ENCODE data around the gene FGD4. TPM values are rescaled to one million over a fixed set of nuclear protein-coding genes. Genes with fewer than 3 reads are reported as not detected.

The FGD4 gene
- total RNA-seq, 2 experiments from 2014 or later, result 0.25 to 0.34 TPM

DNA sequence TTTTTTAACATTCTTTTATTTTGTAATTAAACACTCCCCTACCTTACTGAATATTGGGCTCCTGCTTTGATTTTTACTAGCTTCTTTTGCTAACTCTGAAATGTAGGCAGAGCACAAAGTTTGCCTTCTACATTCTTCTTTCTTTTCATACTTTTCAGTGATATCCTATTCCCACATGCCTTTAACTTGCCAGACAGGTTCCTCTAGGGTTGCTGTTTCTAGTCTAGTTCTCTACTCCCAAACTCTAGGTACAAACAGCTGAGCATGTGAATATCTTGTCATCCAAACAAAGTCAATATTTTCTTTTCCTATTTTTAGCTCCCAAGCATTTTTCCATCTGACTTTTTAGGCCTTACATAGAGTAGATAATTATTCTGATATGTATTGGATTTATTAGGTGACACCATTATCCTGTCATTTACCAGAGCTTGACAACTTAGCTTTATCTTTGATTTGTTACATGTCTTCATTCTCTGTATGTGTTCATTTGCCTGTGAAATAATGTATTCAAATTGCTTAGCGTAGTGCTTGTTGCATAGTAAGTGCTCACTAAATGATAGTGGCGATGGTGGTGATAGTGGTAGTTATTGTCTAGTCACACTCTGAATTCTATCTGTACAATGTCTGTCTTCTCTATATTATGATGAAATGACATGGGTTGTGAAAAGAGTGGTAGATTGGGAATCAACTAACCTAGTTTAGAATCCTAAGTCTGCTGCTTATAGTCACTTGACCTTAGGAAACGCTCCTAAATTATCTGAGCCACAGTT lies 206.2 kb downstream of the FGD4 start:
- Histone ChIP-seq H3K9me3 (ENCODE audit: control insufficient read depth in 1 of 2, insufficient read depth in 1 of 2, low read length in 2 of 2) (no peaks in the 10 kb centered on the region), H3K4me1 (ENCODE audit: insufficient read depth, low read length) (no peaks in the 10 kb centered on the region), H3K27me3 (ENCODE audit: control insufficient read depth in 1 of 2, insufficient read depth in 2 of 2, low read length in 2 of 2) (no peaks in the 10 kb centered on the region), H3K27ac (ENCODE audit: low read depth in 1 of 2, low read length in 2 of 2) (no peak overlapping the region), H3K36me3 (ENCODE audit: insufficient read depth, low read length) (no peaks in the 10 kb centered on the region), H3K4me3 (ENCODE audit: low read length) (no peak overlapping the region)
- DNase-seq (no peak), ATAC-seq (ENCODE audit: poor library complexity) (no peak)
- POLR2A ChIA-PET, result no interaction called here
- intact Hi-C loops (cut with DNase I, micrococcal nuclease), result no loop called here
- CTCF ChIA-PET, result no interaction called here
- H3K4me3 Mint-ChIP-seq, result no peak overlapping the region
- no peaks in the 10 kb centered on the region for H3K4me1 Mint-ChIP-seq (ENCODE audit: low read depth)
- H3K36me3 Mint-ChIP-seq (ENCODE audit: low read depth), result no peaks in the 10 kb centered on the region
- no peaks in the 10 kb centered on the region for H3K9me3 Mint-ChIP-seq
- TF ChIP-seq, protein P1, sequence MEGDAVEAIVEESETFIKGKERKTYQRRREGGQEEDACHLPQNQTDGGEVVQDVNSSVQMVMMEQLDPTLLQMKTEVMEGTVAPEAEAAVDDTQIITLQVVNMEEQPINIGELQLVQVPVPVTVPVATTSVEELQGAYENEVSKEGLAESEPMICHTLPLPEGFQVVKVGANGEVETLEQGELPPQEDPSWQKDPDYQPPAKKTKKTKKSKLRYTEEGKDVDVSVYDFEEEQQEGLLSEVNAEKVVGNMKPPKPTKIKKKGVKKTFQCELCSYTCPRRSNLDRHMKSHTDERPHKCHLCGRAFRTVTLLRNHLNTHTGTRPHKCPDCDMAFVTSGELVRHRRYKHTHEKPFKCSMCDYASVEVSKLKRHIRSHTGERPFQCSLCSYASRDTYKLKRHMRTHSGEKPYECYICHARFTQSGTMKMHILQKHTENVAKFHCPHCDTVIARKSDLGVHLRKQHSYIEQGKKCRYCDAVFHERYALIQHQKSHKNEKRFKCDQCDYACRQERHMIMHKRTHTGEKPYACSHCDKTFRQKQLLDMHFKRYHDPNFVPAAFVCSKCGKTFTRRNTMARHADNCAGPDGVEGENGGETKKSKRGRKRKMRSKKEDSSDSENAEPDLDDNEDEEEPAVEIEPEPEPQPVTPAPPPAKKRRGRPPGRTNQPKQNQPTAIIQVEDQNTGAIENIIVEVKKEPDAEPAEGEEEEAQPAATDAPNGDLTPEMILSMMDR (IDR thresholded peaks at IDR 0.05), result no peak
- no peaks in the 10 kb centered on the region for H3K27me3 Mint-ChIP-seq
- no peak overlapping the region for H3K27ac Mint-ChIP-seq

DNA sequence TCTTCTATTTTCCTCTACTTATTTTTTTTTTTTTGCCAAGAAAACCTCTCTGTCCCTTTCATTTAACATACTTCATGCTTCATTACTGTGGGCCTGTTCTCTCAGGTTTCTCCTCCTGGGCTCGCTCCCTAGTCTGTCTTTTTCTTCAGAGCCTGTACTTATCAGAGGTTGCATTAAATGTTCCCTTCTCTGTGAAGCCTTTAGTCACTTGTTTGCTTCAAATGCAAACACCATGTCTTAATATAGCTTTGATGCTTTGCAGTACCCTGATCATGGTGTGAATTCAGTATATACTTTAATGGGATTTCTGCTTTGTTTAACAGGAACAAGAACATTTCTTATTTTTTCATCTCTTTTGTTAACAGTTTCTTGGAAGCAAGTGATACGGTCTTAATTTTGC lies 207.1 kb downstream of the FGD4 start:
- Histone ChIP-seq H3K36me3 (ENCODE audit: insufficient read depth, low read length) (no peaks in the 10 kb centered on the region), H3K27ac (ENCODE audit: low read depth in 1 of 2, low read length in 2 of 2) (no peak overlapping the region), H3K4me3 (ENCODE audit: low read length) (no peak overlapping the region), H3K9me3 (ENCODE audit: control insufficient read depth in 1 of 2, insufficient read depth in 1 of 2, low read length in 2 of 2) (no peaks in the 10 kb centered on the region), H3K27me3 (ENCODE audit: control insufficient read depth in 1 of 2, insufficient read depth in 2 of 2, low read length in 2 of 2) (no peaks in the 10 kb centered on the region), H3K4me1 (ENCODE audit: insufficient read depth, low read length) (no peaks in the 10 kb centered on the region)
- DNase-seq (no peak), ATAC-seq (ENCODE audit: poor library complexity) (no peak)
- H3K4me3 Mint-ChIP-seq, result no peak overlapping the region
- ChIA-PET POLR2A (no interaction called here), CTCF (no interaction called here)
- no peaks in the 10 kb centered on the region for H3K36me3 Mint-ChIP-seq (ENCODE audit: low read depth)
- TF ChIP-seq, protein P1 (IDR thresholded peaks at IDR 0.05), result no peak
- intact Hi-C loops (cut with DNase I, micrococcal nuclease), result no loop called here
- H3K27ac Mint-ChIP-seq, result no peak overlapping the region
- no peaks in the 10 kb centered on the region for H3K4me1 Mint-ChIP-seq (ENCODE audit: low read depth)
- no peaks in the 10 kb centered on the region for H3K27me3 Mint-ChIP-seq
- no peaks in the 10 kb centered on the region for H3K9me3 Mint-ChIP-seq

GRCh38 chr12:32609966-32610365 lies 210.6 kb downstream of the FGD4 start:
- no peaks in the 10 kb centered on the region for H3K36me3 ChIP-seq (ENCODE audit: insufficient read depth, low read length)
- no peaks in the 10 kb centered on the region for H3K27me3 Mint-ChIP-seq
- H3K27me3 ChIP-seq (ENCODE audit: control insufficient read depth in 1 of 2, insufficient read depth in 2 of 2, low read length in 2 of 2), result no peaks in the 10 kb centered on the region
- no peak overlapping the region for H3K4me3 ChIP-seq (ENCODE audit: low read length)
- POLR2A ChIA-PET, result no interaction called here
- TF ChIP-seq, protein P1 (IDR thresholded peaks at IDR 0.05), result no peak
- H3K4me1 ChIP-seq (ENCODE audit: insufficient read depth, low read length), result no peaks in the 10 kb centered on the region
- H3K27ac ChIP-seq (ENCODE audit: low read depth in 1 of 2, low read length in 2 of 2), result no peak overlapping the region
- no peaks in the 10 kb centered on the region for H3K36me3 Mint-ChIP-seq (ENCODE audit: low read depth)
- CTCF ChIA-PET, result no interaction called here
- no peak overlapping the region for H3K4me3 Mint-ChIP-seq
- no peak for ATAC-seq (ENCODE audit: poor library complexity)
- no peaks in the 10 kb centered on the region for H3K9me3 Mint-ChIP-seq
- H3K4me1 Mint-ChIP-seq (ENCODE audit: low read depth), result no peaks in the 10 kb centered on the region
- intact Hi-C loops (cut with DNase I, micrococcal nuclease), result no loop called here
- no peak overlapping the region for H3K27ac Mint-ChIP-seq
- no peaks in the 10 kb centered on the region for H3K9me3 ChIP-seq (ENCODE audit: control insufficient read depth in 1 of 2, insufficient read depth in 1 of 2, low read length in 2 of 2)
- no peak for DNase-seq
